Measurements from ENCODE around the gene GCK.
A peak's percentile ranks its signal among the peaks of the same experiment; 100 is the strongest.

GCK gene

DNA sequence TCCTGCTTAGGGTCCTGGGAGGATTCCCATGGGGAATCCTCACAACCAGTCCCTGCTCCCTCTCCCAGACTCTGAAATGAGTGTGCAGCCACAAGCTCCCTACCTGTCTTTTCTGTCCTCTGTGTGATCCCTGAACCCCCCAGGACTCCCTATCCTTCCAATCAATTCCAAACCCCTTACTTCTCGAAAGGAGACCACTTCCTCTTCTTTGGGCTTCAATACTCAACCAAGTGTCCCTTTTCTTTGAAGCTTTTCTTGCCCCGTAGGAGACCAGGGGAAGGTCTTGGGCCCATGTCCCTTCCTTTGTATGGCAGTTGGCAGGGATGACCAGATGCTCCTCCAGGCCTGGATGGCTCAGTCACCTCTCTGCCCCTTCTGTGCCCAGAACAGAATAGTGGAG is 83.4 kb downstream of the GCK start:
- DNase-seq = no peak
- TF ChIP-seq, protein P1, sequence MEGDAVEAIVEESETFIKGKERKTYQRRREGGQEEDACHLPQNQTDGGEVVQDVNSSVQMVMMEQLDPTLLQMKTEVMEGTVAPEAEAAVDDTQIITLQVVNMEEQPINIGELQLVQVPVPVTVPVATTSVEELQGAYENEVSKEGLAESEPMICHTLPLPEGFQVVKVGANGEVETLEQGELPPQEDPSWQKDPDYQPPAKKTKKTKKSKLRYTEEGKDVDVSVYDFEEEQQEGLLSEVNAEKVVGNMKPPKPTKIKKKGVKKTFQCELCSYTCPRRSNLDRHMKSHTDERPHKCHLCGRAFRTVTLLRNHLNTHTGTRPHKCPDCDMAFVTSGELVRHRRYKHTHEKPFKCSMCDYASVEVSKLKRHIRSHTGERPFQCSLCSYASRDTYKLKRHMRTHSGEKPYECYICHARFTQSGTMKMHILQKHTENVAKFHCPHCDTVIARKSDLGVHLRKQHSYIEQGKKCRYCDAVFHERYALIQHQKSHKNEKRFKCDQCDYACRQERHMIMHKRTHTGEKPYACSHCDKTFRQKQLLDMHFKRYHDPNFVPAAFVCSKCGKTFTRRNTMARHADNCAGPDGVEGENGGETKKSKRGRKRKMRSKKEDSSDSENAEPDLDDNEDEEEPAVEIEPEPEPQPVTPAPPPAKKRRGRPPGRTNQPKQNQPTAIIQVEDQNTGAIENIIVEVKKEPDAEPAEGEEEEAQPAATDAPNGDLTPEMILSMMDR (IDR thresholded peaks at IDR 0.05; ENCODE audit: low read depth, low read length, missing control alignments) = no peak
- Histone ChIP-seq H3K27me3 (replicated peaks) (no peaks in the 10 kb centered on the region), H3K36me3 (replicated peaks) (peaks cover 8% of the 10 kb centered on the region), H3K27ac (no peak overlapping the region), H3K4me3 (ENCODE audit: low read depth, low read length) (peak overlapping the region; percentile 75)
- in situ Hi-C loops (cut with HindIII; ENCODE audit: low pct_ligation_motif_present, low sequenced_read_pairs) = no loop called here

DNA sequence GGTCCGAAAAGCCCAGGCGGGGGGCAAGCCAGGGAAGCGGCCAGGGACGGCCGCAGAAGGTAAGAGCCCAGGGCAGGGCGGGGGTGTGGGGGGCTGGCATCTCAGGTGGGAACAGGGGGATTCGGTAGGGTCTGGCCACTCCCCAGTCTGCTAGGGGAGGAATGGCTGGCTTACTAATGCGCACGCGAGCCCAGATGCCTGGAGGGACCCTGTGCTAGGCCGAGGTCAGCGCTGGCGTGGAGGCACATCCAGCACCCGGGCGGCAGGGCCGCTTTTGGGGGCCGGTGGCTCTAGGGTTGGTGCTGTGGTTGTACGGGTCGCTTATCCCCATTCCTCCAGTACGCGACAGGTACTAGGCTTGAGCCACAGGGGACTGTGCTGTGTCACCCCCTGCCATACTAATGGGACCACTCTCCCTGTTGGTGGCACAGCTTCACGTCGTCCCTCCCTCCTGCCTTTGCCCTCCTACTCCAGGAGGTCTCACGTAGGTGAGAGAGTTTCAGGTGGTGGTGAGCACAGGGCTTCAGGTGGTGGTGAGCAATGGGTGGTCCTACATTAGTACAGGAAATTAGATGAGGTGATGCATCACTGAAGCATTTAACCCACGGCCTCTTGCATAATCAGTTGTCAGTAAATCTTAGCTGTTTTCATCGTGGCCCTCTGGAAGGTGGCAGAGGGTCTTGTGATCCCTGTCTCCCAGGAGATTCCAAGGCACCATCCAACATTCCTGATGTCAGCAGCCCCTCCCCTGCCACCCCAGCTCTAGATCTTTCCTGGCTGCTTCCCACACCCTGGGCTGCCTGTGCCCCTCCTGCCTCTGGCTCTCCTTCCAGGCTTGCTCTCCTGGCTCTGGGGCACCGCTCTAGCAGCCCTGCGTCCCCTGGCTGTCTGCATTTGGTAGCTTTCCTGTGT is 84.1 kb downstream of the GCK start:
- peak overlapping the region; percentile 75 for H3K4me3 ChIP-seq (ENCODE audit: low read depth, low read length)
- H3K27me3 ChIP-seq (replicated peaks) = no peaks in the 10 kb centered on the region
- no peak overlapping the region for H3K27ac ChIP-seq
- peak; percentile 34 for DNase-seq
- in situ Hi-C loops (cut with HindIII; ENCODE audit: low pct_ligation_motif_present, low sequenced_read_pairs) = no loop called here
- peaks cover 3% of the 10 kb centered on the region for H3K36me3 ChIP-seq (replicated peaks)
- TF ChIP-seq, protein P1 (IDR thresholded peaks at IDR 0.05; ENCODE audit: low read depth, low read length, missing control alignments) = peak; percentile 19

DNA sequence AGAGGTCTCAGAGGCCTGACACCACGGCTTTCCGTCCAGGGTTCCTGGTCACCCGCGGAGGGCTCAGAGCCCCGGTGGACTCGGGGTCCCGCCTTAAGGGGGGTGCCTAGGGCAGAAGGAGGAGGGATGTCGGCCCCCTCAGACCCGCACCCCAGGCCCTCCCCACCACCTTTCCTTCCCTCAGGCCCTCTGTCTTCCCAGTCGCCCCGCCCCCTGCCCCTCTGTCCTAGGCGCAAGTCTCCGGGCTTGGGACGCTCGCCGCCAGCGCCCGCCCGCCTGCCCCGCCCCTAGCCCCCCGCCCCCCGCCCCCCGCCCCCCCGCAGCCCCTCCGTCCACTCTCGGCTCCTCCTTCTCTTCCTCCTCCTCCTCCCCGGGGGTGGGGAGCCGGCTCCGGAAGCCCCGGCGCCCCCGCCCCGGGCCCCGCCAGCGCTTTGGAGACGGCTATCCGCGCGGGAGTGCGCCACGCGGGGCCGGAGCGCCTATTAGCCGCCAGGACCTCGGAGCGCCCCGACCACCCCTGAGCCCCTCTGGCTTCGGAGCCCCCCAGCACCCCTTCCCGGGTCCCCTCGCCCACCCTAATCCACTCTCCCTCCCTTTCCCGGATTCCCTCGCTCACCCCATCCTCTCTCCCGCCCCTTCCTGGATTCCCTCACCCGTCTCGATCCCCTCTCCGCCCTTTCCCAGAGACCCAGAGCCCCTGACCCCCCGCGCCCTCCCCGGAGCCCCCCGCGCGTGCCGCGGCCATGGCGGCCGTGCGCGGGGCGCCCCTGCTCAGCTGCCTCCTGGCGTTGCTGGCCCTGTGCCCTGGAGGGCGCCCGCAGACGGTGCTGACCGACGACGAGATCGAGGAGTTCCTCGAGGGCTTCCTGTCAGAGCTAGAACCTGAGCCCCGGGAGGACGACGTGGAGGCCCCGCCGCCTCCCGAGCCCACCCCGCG is 85.0 kb downstream of the GCK start, which contains the start of gene AEBP1:
Gene AEBP1 (plus strand): TSS at position 423 of the 937 bp plus-strand sequence. CDS start 321 bp downstream, at position 744.
- Histone ChIP-seq H3K36me3 (replicated peaks) (peaks cover 3% of the 10 kb centered on the region), H3K27me3 (replicated peaks) (no peaks in the 10 kb centered on the region), H3K4me3 (ENCODE audit: low read depth, low read length) (peak within 1 kb of the TSS; percentile 75), H3K27ac (no peak within 1 kb of the TSS)
- in situ Hi-C loops (cut with HindIII; ENCODE audit: low pct_ligation_motif_present, low sequenced_read_pairs) = no loop called here
- TF ChIP-seq, protein P1 (IDR thresholded peaks at IDR 0.05; ENCODE audit: low read depth, low read length, missing control alignments) = no peak
- DNase-seq = no peak

DNA sequence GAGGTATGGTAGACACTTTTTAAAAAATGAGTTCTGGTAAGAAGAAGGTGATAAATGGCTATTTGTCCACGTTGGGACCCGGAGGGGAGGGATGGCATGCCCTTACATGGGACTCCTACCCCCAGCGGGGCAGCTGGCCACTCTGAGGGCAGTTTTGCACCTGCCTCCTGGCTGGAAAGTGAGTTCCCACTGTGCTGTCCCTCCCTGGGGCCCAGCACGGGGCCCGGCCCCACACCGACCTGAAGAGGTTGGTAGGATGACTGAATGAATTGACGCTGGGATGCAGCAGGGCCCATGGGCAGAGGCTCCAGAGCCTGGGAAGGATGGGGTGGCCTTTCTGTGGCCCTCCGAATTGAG is 85.7 kb downstream of the GCK start:
- no peak for DNase-seq
- Histone ChIP-seq H3K27me3 (replicated peaks) (no peaks in the 10 kb centered on the region), H3K4me3 (ENCODE audit: low read depth, low read length) (no peak overlapping the region), H3K27ac (no peak overlapping the region), H3K36me3 (replicated peaks) (peaks cover 2% of the 10 kb centered on the region)
- in situ Hi-C loops (cut with HindIII; ENCODE audit: low pct_ligation_motif_present, low sequenced_read_pairs) = no loop called here
- TF ChIP-seq, protein P1 (IDR thresholded peaks at IDR 0.05; ENCODE audit: low read depth, low read length, missing control alignments) = no peak

DNA sequence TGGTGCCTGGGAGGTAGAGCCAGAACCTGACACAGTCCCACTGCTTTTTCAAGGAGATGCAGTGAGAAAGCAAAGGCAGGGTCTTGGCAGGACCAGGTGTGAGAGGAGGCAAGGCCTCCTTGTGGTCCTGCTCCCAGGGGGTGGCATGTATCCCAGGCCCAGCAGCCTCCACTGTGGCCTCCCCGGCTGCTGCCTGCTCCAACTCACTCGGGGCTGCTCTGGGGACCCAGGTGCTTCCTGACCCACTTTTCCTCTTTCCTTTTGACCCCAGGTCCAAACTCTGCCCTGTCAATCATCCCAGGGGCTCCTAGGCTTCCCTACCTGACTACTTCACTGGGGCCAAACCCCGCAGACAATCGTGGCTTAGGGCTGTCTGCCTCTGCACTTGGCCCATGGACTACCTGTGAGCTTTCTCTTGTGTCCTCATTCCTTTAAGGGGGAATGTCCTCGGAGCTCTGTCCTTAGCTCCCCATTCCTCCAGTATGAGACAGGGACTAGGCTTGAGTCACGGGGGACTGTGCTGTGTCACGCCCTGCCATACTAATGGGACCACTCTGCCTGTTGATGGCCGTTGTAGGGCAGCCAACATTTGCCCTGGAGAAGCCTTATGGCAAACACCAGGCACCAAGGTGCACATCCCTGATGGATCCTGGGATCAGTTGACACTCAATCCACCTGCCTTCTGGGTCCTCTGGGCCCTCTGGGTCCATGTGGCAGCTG is 86.2 kb downstream of the GCK start:
- H3K27ac ChIP-seq = no peak overlapping the region
- in situ Hi-C loops (cut with HindIII; ENCODE audit: low pct_ligation_motif_present, low sequenced_read_pairs) = no loop called here
- no peaks in the 10 kb centered on the region for H3K36me3 ChIP-seq (replicated peaks)
- H3K4me3 ChIP-seq (ENCODE audit: low read depth, low read length) = no peak overlapping the region
- DNase-seq = no peak
- no peaks in the 10 kb centered on the region for H3K27me3 ChIP-seq (replicated peaks)
- TF ChIP-seq, protein P1 (IDR thresholded peaks at IDR 0.05; ENCODE audit: low read depth, low read length, missing control alignments) = no peak

Measured in brain microvascular endothelial cell (primary cell).